Liver (tissue), 9 donors: ENCODE data around the gene GLDN. TPM values are rescaled to one million over a fixed set of nuclear protein-coding genes. Genes with fewer than 3 reads are reported as not detected.

ENCODE experiments used
- DNase-seq: peaks from one replicate; pipeline ENCODE4 v3.0.0-alpha.2; 2017; ENCODE audit warnings: low spot score
- H3K27ac ChIP-seq, 2 donors: one replicate each; pipeline ENCODE4 v1.7.0; 2013; ENCODE audit warnings: inconsistent platforms in 2 of 2, low read length in 2 of 2, control low read depth in 1 of 2, low read depth in 1 of 2, mild to moderate bottlenecking in 1 of 2
- H3K27me3 ChIP-seq, 4 donors: one replicate each; pipeline versions ENCODE4 v1.6.1 to v1.7.0; 2013; ENCODE audit warnings: low read length in 3 of 4, inconsistent platforms in 1 of 4, mild to moderate bottlenecking in 1 of 4, moderate library complexity in 1 of 4; ENCODE audit not compliant: control insufficient read depth in 4 of 4, insufficient read depth in 4 of 4
- H3K36me3 ChIP-seq, 4 donors: one replicate each; pipeline versions ENCODE4 v1.6.1 to v1.7.0; 2013; ENCODE audit warnings: low read length in 3 of 4, mild to moderate bottlenecking in 3 of 4, low read depth in 1 of 4, moderate library complexity in 1 of 4; ENCODE audit not compliant: control insufficient read depth in 4 of 4, insufficient read depth in 3 of 4
- H3K4me1 ChIP-seq, 4 donors: one replicate each; pipeline versions ENCODE4 v1.6.1 to v1.7.0; 2013; ENCODE audit warnings: low read length in 3 of 4, mild to moderate bottlenecking in 3 of 4, moderate library complexity in 1 of 4; ENCODE audit not compliant: control insufficient read depth in 4 of 4, insufficient read depth in 4 of 4
- H3K4me3 ChIP-seq, 3 donors: one replicate each; pipeline versions ENCODE4 v1.6.1 to v1.7.0; 2013; ENCODE audit warnings: low read length in 3 of 3, control low read depth in 1 of 3, low read depth in 1 of 3, mild to moderate bottlenecking in 1 of 3
- H3K9ac ChIP-seq, 2 donors: one replicate each; pipeline ENCODE4 v1.7.0; 2013; ENCODE audit warnings: low read length in 2 of 2, mild to moderate bottlenecking in 2 of 2, moderate library complexity in 2 of 2, control low read depth in 1 of 2, low read depth in 1 of 2
- H3K9me3 ChIP-seq, 4 donors: one replicate each; pipeline versions ENCODE4 v1.6.1 to v1.7.0; 2013; ENCODE audit warnings: low read length in 3 of 4; ENCODE audit not compliant: control insufficient read depth in 4 of 4
- FOXA1 ChIP-seq: IDR thresholded peaks from 2 replicates; pipeline ENCODE4 v1.6.1; 2016; ENCODE audit warnings: antibody characterized with exemption
- FOXA2 ChIP-seq: IDR thresholded peaks from 2 replicates; pipeline ENCODE4 v1.6.1; 2016; ENCODE audit warnings: antibody characterized with exemption
- GABPA ChIP-seq, 2 donors: IDR thresholded peaks in 1 of 2; conservative IDR thresholded peaks in 1 of 2; 2 replicates each; pipeline ENCODE4 v1.6.1; 2016; ENCODE audit warnings: antibody characterized with exemption in 2 of 2, mild to moderate bottlenecking in 1 of 2, moderate library complexity in 1 of 2
- HNF4A ChIP-seq, 2 donors: conservative IDR thresholded peaks; 2 replicates each; pipeline ENCODE4 v1.6.1; 2016; ENCODE audit warnings: antibody characterized with exemption in 2 of 2, mild to moderate bottlenecking in 2 of 2
- MAX ChIP-seq: IDR thresholded peaks from 2 replicates; pipeline ENCODE4 v1.6.1; 2016; ENCODE audit warnings: antibody characterized with exemption
- NR2F2 ChIP-seq: IDR thresholded peaks from 2 replicates; pipeline ENCODE4 v1.6.1; 2016; ENCODE audit warnings: antibody characterized with exemption
- RAD21 ChIP-seq, 2 donors: IDR thresholded peaks; 2 replicates each; pipeline ENCODE4 v1.6.1; 2016; ENCODE audit warnings: antibody characterized with exemption in 2 of 2, mild to moderate bottlenecking in 2 of 2
- YY1 ChIP-seq: IDR thresholded peaks from 2 replicates; pipeline ENCODE4 v1.6.1; 2016; ENCODE audit warnings: antibody characterized with exemption, mild to moderate bottlenecking
- ZBTB33 ChIP-seq: IDR thresholded peaks from 2 replicates; pipeline ENCODE4 v1.6.1; 2016; ENCODE audit warnings: antibody characterized with exemption
- WGBS: extraction: QIAGEN DNeasy Blood & Tissue Kit; methylation state at CpG from one replicate; pipeline ENCODE4 v1.1.7; 2013; 5-methylcytosine and 5-hydroxymethylcytosine counted together
- polyA plus RNA-seq, 2 donors: library from polyadenylated mRNA; stranded (reverse) in 1 of 2; unstranded in 1 of 2; fragments of 200-250 nt in 1 of 2; fragments of >200 nt in 1 of 2; fragmentation: Nextera tagmentation in 1 of 2; extraction: Ambion mirVana in 1 of 2; gene quantifications; one replicate each; pipeline versions ENCODE4 v1.2.1 to v1.2.3, GENCODE V29; 2013 to 2015
- total RNA-seq, 2 donors: library from RNA; depleted of rRNA; stranded (reverse); fragments of >200 nt; gene quantifications; one replicate each; pipeline ENCODE4 v1.2.3, GENCODE V29; 2014
- TF ChIP-seq, protein P1 (sequence below): IDR thresholded peaks from 2 replicates; pipeline ENCODE4 v1.6.1; 2016; ENCODE audit warnings: antibody characterized with exemption
- TF ChIP-seq, protein P2 (sequence below): fragments of 150-350 bp; IDR thresholded peaks from 2 replicates; pipeline ENCODE4 v1.5.1; 2017; ENCODE audit warnings: improper control_type of control experiment, low read depth, low read length; ENCODE audit not compliant: missing input control
- TF ChIP-seq, protein P3 (sequence below): IDR thresholded peaks from 2 replicates; pipeline ENCODE4 v1.6.1; 2016; ENCODE audit warnings: antibody characterized with exemption, mild to moderate bottlenecking
- donor health status: healthy.
- donor health status: healthy.
- donor health status: healthy.
- donor health status: healthy.
- donor health status: healthy.

Gene GLDN
- total and polyA plus RNA-seq, 4 donors = 0.15 to 1.4 (median 0.33) TPM

DNA sequence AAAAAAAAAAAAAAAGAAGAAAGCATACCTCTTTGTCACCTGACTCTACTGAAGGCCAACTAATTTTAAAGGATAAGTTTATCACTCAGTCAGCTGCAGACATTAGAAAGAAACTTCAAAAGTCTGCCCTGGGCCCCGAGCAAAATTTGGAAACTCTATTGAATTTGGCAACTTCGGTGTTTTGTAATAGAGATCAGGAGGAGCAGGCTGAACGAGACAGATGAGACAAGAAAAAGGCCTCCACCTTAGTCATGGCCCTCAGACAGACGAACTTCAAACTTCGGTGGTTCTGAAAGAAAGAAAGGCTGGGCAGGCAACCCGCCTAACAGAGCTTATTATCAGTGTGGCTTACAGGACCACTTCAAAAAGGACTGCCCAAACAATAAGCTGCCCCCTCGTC is 18.5 kb downstream of the GLDN start:
- Histone ChIP-seq H3K4me1 (no peaks in the 10 kb centered on the region), H3K9ac (no peak overlapping the region), H3K9me3 (no peaks in the 10 kb centered on the region), H3K27me3 (no peaks in the 10 kb centered on the region), H3K4me3 (no peak overlapping the region), H3K36me3 (no peaks in the 10 kb centered on the region), H3K27ac (no peak overlapping the region)
- DNase-seq = no peak
- 72% methylated on average over 7 of the region's 7 CpGs for WGBS
- TF ChIP-seq FOXA2 (no peak), RAD21 (IDR thresholded peaks at IDR 0.05) (no peak), NR2F2 (no peak), YY1 (no peak)

DNA sequence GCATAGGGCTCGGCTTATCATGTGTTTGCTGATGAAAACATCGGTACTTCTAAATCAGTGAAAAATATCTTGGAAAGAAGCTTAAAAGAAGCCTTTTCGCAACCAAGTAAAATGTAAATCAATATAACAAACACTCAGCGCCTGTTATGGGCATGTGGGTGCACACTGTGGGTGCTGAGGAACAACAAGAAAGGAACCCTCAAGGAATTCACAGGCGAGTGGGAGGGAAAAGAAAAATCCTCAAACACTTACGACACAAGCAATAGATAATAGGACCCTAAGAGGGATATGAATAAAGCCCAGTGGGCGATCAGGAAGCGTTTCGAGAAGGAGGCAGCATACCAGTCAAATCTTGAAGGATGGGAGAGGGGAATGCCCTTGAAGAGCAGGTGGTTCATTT is 21.9 kb downstream of the GLDN start:
- DNase-seq = no peak
- TF ChIP-seq, protein P1, sequence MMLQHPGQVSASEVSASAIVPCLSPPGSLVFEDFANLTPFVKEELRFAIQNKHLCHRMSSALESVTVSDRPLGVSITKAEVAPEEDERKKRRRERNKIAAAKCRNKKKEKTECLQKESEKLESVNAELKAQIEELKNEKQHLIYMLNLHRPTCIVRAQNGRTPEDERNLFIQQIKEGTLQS = no peak
- TF ChIP-seq FOXA1 (no peak), FOXA2 (no peak), NR2F2 (no peak), GABPA (IDR thresholded peaks at IDR 0.05 in 1 of 2, conservative IDR thresholded peaks at IDR 0.05 in 1 of 2) (no peak)
- TF ChIP-seq, protein P2, sequence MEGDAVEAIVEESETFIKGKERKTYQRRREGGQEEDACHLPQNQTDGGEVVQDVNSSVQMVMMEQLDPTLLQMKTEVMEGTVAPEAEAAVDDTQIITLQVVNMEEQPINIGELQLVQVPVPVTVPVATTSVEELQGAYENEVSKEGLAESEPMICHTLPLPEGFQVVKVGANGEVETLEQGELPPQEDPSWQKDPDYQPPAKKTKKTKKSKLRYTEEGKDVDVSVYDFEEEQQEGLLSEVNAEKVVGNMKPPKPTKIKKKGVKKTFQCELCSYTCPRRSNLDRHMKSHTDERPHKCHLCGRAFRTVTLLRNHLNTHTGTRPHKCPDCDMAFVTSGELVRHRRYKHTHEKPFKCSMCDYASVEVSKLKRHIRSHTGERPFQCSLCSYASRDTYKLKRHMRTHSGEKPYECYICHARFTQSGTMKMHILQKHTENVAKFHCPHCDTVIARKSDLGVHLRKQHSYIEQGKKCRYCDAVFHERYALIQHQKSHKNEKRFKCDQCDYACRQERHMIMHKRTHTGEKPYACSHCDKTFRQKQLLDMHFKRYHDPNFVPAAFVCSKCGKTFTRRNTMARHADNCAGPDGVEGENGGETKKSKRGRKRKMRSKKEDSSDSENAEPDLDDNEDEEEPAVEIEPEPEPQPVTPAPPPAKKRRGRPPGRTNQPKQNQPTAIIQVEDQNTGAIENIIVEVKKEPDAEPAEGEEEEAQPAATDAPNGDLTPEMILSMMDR = no peak
- WGBS = 81% methylated on average over 9 of the region's 9 CpGs
- Histone ChIP-seq H3K4me1 (no peaks in the 10 kb centered on the region), H3K4me3 (no peak overlapping the region), H3K27ac (no peak overlapping the region), H3K9me3 (no peaks in the 10 kb centered on the region), H3K36me3 (no peaks in the 10 kb centered on the region), H3K9ac (no peak overlapping the region), H3K27me3 (peaks cover 0 to 3% (median 0%) of the 10 kb centered on the region in 4 donors)

DNA sequence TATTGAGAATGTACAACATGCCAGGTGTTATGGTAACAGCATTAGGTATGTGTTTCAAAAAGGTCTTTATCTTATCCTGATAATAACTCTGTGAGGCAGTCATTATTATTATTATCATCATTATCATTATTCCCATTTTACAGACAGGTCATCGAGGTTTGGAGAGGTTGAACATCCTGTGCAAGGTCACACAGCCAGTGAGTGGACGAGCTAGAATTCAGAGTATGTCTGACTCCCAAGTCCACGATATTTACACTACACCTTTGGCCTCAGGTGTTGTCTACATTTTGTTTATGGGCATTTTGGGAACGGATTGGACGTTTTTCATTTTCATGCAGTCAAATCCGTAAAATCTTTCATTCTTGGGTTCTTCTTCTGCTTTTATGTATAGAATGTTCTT is 24.0 kb downstream of the GLDN start:
- H3K9me3 ChIP-seq = no peaks in the 10 kb centered on the region
- H3K27ac ChIP-seq = no peak overlapping the region
- H3K4me3 ChIP-seq = no peak overlapping the region
- no peaks in the 10 kb centered on the region for H3K36me3 ChIP-seq
- H3K27me3 ChIP-seq = peaks cover 0 to 3% (median 0%) of the 10 kb centered on the region in 4 donors
- no peak overlapping the region for H3K9ac ChIP-seq
- no peak for DNase-seq
- TF ChIP-seq FOXA2 = no peak
- TF ChIP-seq, protein P3, sequence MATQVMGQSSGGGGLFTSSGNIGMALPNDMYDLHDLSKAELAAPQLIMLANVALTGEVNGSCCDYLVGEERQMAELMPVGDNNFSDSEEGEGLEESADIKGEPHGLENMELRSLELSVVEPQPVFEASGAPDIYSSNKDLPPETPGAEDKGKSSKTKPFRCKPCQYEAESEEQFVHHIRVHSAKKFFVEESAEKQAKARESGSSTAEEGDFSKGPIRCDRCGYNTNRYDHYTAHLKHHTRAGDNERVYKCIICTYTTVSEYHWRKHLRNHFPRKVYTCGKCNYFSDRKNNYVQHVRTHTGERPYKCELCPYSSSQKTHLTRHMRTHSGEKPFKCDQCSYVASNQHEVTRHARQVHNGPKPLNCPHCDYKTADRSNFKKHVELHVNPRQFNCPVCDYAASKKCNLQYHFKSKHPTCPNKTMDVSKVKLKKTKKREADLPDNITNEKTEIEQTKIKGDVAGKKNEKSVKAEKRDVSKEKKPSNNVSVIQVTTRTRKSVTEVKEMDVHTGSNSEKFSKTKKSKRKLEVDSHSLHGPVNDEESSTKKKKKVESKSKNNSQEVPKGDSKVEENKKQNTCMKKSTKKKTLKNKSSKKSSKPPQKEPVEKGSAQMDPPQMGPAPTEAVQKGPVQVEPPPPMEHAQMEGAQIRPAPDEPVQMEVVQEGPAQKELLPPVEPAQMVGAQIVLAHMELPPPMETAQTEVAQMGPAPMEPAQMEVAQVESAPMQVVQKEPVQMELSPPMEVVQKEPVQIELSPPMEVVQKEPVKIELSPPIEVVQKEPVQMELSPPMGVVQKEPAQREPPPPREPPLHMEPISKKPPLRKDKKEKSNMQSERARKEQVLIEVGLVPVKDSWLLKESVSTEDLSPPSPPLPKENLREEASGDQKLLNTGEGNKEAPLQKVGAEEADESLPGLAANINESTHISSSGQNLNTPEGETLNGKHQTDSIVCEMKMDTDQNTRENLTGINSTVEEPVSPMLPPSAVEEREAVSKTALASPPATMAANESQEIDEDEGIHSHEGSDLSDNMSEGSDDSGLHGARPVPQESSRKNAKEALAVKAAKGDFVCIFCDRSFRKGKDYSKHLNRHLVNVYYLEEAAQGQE = no peak
- no peak for TF ChIP-seq YY1
- no peak for TF ChIP-seq FOXA1
- TF ChIP-seq, protein P2 = no peak
- no peak for TF ChIP-seq MAX
- no peak for TF ChIP-seq ZBTB33
- no peak for TF ChIP-seq HNF4A (conservative IDR thresholded peaks at IDR 0.05)
- no peaks in the 10 kb centered on the region for H3K4me1 ChIP-seq
- 92% methylated on average over 6 of the region's 6 CpGs for WGBS
